Upper lobe of left lung (tissue), 6 donors: ENCODE results near the gene EPO. TPM values are rescaled to one million over a fixed set of nuclear protein-coding genes. Genes with fewer than 3 reads are reported as not detected.

Experiments
- total RNA-seq, 6 donors: library from RNA; depleted of rRNA in 4 of 6; stranded (reverse); fragments of >200 nt in 4 of 6; gene quantifications; one replicate each; pipeline versions ENCODE4 v1.1.0 to v1.2.1, GENCODE V29; 2016 to 2021
- donor health status: DM: no; HTN: no; CAD: no; lungs with moderate emphysema.
- donor health status: DM: no; HTN: yes; CAD: no; lungs with severe emphysema.

EPO gene
- total RNA-seq, 6 donors from 2014 or later = 0.20 TPM; not detected in 5

Other genes with a start within 250 kb of the EPO start
- 10 to 100 TPM; 25.7 to 91.2 (median 69.0) TPM for gene TSC22D4, start 241.3 kb upstream of the EPO start, total RNA-seq
- 1 to 10 TPM in 2 of 6 donors, under 1 TPM in 3, not detected in 1; 0.15 to 1.4 (median 0.89) TPM for gene NYAP1, start 236.5 kb upstream of the EPO start, total RNA-seq
- 10 to 100 TPM; 14.3 to 33.1 (median 20.4) TPM for gene AGFG2, start 181.3 kb upstream of the EPO start, total RNA-seq
- gene SAP25, start 146.6 kb upstream of the EPO start, total RNA-seq = 10 to 100 TPM in 3 of 6 donors, 1 to 10 TPM in 3; 1.2 to 18.9 (median 12.7) TPM
- gene LRCH4, start 134.3 kb upstream of the EPO start, total RNA-seq = 100 to 1,000 TPM in 5 of 6 donors, 10 to 100 TPM in 1; 88.5 to 493 (median 121) TPM
- 1 to 10 TPM in 1 of 6 donors, under 1 TPM in 2, not detected in 3; 0.63 to 4.2 (median 0.77) TPM for gene FBXO24, start 134.1 kb upstream of the EPO start, total RNA-seq
- gene PCOLCE, start 118.1 kb upstream of the EPO start, total RNA-seq = 100 to 1,000 TPM in 2 of 6 donors, 10 to 100 TPM in 4; 15.2 to 115 (median 47.3) TPM
- 10 to 100 TPM in 5 of 6 donors, 1 to 10 TPM in 1; 9.9 to 25.8 (median 16.0) TPM for gene MOSPD3, start 107.9 kb upstream of the EPO start, total RNA-seq
- 1 to 10 TPM in 1 of 6 donors, under 1 TPM in 4, not detected in 1; 0.20 to 2.1 (median 0.89) TPM for gene TFR2, start 78.9 kb upstream of the EPO start, total RNA-seq
- gene ACTL6B, start 64.0 kb upstream of the EPO start, total RNA-seq = not detected
- gene GNB2, start 46.7 kb upstream of the EPO start, total RNA-seq = 100 to 1,000 TPM; 153 to 291 (median 278) TPM
- gene GIGYF1, start 26.2 kb upstream of the EPO start, total RNA-seq = 100 to 1,000 TPM in 1 of 6 donors, 10 to 100 TPM in 5; 18.7 to 151 (median 52.9) TPM
- gene POP7, start 14.3 kb upstream of the EPO start, total RNA-seq = 10 to 100 TPM in 5 of 6 donors, 1 to 10 TPM in 1; 9.4 to 32.5 (median 22.2) TPM
- not detected for gene ZAN, start 13.1 kb downstream of the EPO start, total RNA-seq
- gene EPHB4, start 107.1 kb downstream of the EPO start, total RNA-seq = 10 to 100 TPM; 36.7 to 96.5 (median 56.6) TPM
- gene SLC12A9, start 132.2 kb downstream of the EPO start, total RNA-seq = 10 to 100 TPM; 14.5 to 50.1 (median 43.9) TPM
- 10 to 100 TPM; 17.8 to 74.3 (median 67.3) TPM for gene TRIP6, start 146.9 kb downstream of the EPO start, total RNA-seq
- 100 to 1,000 TPM in 4 of 6 donors, 10 to 100 TPM in 2; 57.9 to 324 (median 111) TPM for gene SRRT, start 154.6 kb downstream of the EPO start, total RNA-seq
- gene UFSP1, start 169.2 kb downstream of the EPO start, total RNA-seq = 1 to 10 TPM in 4 of 6 donors, under 1 TPM in 1, not detected in 1; 0.55 to 8.5 (median 4.8) TPM
- gene ACHE, start 175.4 kb downstream of the EPO start, total RNA-seq = 1 to 10 TPM in 5 of 6 donors, not detected in 1; 1.3 to 2.9 (median 2.2) TPM
- gene MUC3A, start 229.1 kb downstream of the EPO start, total RNA-seq = 1 to 10 TPM in 3 of 6 donors, under 1 TPM in 3; 0.30 to 3.1 (median 0.94) TPM
- 1 to 10 TPM in 2 of 6 donors, under 1 TPM in 1, not detected in 3; 0.69 to 2.1 (median 1.8) TPM for gene MUC12, start 249.1 kb downstream of the EPO start, total RNA-seq